CD4-positive, alpha-beta T cell treated with Interleukin-1 beta for 1 hour (primary cell): ENCODE results near the gene CASP2.
A peak's percentile ranks its signal among the peaks of the same experiment; 100 is the strongest.

Experiments
- DNase-seq, 2 donors: peaks; one replicate each; pipeline ENCODE4 v3.0.0-alpha.2; 2020 to 2022

Gene CASP2

GRCh38 chr7:143341842-143342241 lies 53.7 kb downstream of the CASP2 start:
- DNase-seq: no peak

DNA sequence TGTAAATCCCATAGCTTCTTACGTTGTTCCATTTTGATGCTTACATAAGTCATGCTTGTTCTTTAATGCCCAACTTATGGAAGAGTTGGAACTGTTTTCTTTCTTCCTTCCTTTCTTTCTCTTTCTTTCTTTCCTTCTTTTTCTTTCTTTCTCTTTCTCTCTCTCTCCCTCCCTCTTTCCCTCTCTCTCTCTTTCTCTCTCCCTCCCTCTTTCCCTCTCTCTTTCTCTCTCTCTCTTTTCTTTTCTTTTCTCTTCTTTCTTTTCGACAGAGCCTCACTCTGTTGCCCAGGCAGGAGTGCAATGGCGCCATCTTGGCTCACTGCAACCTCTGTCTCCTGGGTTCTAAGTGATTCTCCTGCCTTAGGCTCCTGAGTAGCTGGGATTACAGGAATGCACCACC lies 55.4 kb downstream of the CASP2 start:
- DNase-seq: no peak

GRCh38 chr7:143345428-143345900 lies 57.3 kb downstream of the CASP2 start:
- peak; percentile 63 to 67 for DNase-seq

- DNase-seq: no peak
Measured at GRCh38 chr7:143346018-143346417, 57.9 kb downstream of the CASP2 start.

DNA sequence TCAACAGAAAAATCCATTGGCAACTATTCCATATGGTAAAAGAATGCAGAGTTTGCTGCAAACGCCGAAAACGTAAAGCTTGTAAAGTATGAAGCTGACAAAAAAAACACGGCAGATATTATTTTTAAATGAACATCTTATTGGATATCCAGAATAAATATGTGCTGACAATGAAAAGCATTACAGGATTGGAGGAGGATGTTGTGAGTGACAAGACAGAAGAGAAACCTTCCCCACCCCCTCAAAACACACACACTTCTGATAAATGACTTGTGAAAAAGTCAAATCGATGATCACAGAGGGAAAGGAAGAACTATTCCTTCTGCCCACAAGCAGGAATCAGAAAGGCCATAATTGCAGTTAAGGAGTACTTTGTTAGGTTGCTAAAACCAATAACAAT lies 59.8 kb downstream of the CASP2 start:
- no peak for DNase-seq

DNA sequence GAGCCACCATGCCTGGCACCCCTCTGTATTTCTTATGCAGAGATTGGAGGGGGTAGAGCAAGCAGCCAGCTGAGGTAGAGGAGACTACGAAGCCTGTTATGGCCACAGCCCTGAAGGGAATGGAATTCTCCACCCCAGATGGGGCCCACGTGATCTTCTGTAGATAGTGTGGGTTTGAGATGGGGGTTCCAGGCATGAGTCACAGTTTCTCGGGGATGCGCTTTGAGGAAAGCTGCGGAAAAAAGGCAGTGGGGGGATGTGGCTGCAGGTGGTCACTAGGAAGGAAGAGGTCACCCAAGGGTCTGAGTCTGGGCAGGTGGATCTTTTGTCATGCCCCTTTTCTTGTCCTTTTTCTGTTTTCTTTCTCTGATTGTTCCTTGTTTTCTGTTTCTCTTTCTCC lies 62.9 kb downstream of the CASP2 start:
- no peak for DNase-seq

DNA sequence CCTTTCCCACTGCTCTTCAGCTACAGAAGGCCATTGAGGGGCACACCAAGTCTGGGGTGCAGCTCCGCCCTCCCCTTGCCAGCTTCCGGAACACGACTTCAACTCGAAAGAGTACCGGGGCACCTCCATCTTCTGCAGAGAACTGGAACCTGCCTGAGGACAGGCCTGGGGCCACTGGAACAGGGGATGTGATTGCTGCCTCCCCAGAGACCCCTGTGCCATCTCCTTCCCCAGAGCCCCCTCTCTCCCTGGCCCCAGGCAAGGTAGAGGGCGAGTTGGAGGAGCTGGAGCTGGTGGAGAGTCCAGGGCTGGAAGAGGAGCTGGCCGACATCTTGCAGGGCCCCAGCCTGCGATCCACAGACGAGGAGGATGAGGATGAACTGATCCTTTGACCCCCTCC lies 63.4 kb downstream of the CASP2 start:
- no peak for DNase-seq

DNA sequence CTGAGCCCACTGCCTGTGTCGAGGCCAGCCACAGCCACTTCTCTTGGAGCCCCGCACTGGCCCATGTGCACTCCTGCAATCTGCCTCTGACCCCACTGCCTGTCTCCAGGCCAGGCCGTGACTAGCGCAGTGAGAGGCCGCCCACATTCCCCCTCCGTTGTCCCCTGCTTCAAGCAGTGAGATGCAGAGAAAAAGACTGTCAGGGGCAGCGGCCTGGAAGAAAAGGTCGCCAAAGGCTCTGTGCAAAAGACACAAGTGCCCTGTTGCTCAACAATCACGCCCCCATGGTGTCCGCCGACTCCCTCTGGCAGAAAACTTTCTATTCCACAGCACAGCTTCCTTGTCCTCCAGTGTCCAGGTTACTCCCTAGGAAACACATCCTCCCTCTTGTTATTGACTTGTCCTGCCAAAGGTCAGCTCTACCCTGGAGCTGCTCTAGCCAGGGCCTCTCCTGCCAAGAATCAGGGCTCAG lies 64.4 kb downstream of the CASP2 start:
- no peak for DNase-seq

- DNase-seq: no peak
Measured at GRCh38 chr7:143354376-143354775, 66.2 kb downstream of the CASP2 start.

DNA sequence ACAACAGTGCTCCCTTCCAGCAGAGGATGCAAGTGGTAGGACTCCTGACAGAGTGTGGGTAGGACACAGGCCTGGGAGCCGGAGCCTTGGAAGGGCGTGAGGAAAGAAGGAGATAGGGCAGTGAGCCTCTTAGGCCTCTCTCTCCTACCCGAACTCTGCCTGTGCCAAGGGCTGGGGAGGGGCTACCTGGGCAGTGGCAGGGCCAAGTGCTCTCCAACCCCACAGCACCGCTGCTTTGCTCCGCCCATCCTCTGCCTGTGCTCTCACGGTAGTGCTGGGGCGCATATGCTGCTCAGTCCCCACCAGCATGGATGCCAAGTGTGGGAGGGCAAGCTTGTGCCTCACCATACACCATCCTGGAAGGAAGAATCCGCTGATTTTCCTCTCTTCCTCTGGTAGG lies 66.8 kb downstream of the CASP2 start:
- DNase-seq: no peak

GRCh38 chr7:143355450-143356385 lies 67.6 kb downstream of the CASP2 start:
- no peak for DNase-seq

DNA sequence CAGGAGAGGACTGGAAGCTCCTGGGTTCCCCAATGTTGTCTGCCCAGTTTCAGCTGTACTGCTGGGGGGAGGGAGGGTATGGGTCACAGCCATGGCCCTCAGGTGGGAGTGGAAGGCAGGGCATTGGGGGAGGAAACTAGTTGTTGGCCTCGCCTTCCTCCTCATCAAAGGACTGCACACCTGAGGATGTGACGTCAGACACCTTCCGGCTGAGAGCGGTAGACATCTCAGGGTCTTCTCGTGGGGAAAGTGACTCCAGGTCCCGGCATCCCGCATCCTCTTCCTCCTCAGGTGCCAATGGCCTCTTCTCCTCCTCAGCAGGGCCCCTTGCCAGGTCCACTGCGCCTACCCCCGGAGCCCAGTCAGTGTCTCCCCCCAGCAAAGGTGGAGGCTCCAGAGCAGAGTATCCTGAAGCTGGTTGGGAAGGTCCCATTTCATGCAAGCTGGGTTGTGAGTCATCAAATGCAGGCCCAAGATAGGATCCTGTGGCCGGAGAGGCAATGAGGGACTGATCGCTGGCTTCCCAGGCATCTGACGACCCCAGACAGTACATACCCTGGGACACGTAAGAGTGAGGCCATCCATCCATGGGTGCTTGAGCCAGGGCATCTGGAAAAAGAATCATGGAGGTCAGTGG lies 68.4 kb downstream of the CASP2 start:
- DNase-seq: no peak
